HG02973 (cell line): ENCODE data around the gene PRXL2B.

ENCODE experiments used
- ATAC-seq: cut with Tn5 transposase; IDR thresholded peaks from one replicate; pipeline ENCODE4 v1.9.1; 2021; ENCODE audit warnings: moderate library complexity; ENCODE audit not compliant: unreplicated experiment

PRXL2B gene, protein sequence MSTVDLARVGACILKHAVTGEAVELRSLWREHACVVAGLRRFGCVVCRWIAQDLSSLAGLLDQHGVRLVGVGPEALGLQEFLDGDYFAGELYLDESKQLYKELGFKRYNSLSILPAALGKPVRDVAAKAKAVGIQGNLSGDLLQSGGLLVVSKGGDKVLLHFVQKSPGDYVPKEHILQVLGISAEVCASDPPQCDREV

DNA sequence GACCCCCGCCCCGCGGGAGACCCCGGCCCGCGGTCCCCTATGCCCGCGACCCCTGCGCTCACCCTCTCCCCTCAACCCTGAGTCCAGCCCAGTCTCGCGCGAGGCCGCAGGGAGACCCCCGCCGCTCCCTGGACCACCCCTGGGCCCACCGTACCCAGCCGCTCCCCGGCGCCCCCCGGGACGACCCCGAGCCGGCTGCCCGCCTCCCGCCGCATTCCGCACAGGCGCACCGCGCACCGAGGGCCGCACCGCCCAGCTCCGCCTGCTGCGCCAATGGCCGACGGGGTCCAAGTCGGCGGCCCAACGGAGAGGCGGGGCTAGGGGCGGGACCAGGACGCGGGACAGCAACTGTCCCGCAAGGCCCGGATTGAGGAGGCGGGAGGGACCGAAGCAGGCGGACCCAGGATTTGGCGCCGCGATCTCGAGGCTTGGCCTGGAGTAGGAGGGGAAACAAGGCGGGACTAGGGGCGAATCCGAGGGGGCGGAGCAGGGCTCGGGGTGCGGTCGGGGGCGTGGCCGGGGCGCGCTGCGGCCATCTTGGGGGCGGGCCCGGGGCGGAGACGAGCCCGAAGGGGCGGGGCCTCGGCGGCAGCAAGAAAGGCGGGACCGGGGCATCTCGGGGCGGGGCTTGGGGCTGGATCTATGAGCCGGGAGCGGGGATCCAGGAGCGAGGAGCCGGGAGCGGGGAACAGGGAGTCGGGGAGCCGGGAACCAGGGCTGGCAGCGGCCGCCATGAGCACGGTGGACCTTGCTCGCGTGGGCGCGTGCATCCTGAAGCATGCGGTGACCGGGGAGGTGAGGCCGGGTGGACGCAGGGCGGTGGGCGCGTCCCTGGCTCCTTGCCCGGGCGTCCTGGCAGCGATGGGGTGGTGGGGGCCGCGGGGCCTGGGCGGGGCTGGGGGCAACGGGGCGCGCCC lies at the start of gene PRXL2B:
TSS of gene PRXL2B (plus strand) at position 624 of the 917 bp plus-strand sequence. CDS start at position 733, 109 bp downstream.
- ATAC-seq, result peak; percentile 66

GRCh38 chr1:2537784-2538115 lies 48.8 kb upstream of the PRXL2B start:
- ATAC-seq, result no peak

GRCh38 chr1:2538376-2538775 lies 48.2 kb upstream of the PRXL2B start:
- ATAC-seq, result no peak

GRCh38 chr1:2538872-2539271 lies 47.7 kb upstream of the PRXL2B start:
- no peak for ATAC-seq

- no peak for ATAC-seq
These were observed 47.2 kb upstream of the PRXL2B start for GRCh38 chr1:2539312-2539907.

DNA sequence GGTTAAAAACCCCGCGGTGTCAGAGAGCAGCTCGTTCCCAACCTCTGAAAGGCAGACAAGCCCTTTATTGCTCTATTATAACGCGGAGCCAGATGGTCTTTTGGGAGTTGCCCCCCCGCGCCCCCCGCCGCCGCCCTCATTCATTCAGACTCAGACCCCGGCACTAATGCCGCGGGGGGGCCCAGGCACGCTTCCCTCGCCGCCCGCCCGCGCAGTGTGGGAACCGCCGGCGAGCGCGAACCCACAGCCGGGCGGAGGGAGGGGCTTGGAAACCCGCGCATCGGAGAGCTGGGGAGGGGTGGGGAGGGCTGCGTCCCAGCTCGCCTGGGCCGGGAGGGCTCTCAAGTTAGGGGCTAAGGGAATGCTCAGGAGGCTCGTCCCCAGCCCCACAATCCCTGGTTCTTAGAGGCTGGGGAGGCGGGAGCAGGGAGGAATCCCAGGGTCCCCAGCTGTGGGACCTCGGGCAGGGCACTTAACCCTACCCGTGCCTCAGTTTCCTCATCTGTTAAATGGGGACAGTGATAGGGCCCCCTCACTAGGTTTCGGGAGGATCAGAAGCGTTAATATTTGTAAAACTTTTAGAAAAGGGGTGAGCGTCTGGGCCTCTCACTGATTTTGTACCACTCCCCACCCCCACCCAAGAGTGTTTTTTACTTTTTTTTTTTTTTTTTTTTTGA lies 45.6 kb upstream of the PRXL2B start:
- no peak for ATAC-seq

GRCh38 chr1:2541619-2542245 lies 44.8 kb upstream of the PRXL2B start:
- ATAC-seq, result no peak

DNA sequence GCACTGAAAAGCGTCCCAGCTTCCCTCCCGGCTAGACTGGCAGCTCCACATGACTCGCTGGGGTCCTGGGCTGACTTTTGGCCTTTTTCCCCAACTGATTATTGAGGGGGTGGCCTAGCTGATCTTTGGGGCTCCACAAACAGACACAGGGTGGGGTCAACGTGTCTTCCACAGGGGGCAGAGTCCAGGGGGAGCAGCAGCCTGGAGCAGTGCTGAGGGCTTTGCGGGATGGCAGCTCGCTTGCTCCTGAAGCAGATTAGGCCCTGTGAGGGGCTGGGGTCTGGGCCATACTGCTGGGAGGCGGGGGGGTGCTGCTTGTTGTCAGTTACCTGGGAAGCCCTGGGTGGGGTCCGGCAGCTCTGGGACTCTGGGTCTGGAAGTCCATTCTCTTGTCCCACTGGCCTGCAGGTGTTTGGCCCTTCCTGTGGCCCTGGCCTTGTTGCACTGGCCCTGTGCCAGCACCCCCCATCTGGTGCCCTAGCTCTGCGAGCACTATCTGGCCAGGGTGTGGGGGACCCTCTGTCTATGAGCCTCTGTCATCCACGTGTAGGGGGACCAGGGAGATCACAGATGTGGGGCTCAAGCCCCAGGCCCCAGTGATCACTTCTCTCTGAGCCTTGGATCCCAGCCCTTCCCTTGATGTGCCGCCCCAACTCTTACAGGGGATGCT lies 44.2 kb upstream of the PRXL2B start:
- ATAC-seq, result no peak

DNA sequence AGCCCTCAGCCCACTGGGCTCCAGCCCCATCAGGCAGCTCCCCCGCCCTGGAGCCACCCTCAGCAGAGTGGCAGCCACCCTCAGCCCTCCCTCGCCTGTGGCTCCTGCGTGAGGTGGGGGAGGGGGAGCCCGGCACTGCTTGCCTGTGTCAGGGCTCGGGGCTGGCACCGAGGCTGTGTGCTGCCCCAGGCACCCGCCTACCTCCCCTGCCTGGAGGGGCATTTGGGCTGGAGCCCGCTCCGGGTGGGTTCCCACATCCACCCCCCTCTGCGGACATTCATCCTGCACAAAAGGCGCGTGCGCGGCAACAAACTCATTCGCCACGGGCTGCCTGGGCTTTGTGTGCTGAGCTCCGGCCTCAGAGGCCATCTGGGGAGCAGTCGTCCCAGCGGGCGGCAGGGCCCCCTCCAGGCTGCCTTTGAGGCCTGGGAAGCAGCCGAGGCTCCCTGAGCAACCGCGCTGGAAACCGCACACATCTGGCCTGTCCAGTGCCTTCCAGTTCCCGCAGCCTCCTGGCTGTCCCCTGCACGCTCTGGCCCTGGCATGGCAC lies 43.0 kb upstream of the PRXL2B start:
- ATAC-seq, result no peak

DNA sequence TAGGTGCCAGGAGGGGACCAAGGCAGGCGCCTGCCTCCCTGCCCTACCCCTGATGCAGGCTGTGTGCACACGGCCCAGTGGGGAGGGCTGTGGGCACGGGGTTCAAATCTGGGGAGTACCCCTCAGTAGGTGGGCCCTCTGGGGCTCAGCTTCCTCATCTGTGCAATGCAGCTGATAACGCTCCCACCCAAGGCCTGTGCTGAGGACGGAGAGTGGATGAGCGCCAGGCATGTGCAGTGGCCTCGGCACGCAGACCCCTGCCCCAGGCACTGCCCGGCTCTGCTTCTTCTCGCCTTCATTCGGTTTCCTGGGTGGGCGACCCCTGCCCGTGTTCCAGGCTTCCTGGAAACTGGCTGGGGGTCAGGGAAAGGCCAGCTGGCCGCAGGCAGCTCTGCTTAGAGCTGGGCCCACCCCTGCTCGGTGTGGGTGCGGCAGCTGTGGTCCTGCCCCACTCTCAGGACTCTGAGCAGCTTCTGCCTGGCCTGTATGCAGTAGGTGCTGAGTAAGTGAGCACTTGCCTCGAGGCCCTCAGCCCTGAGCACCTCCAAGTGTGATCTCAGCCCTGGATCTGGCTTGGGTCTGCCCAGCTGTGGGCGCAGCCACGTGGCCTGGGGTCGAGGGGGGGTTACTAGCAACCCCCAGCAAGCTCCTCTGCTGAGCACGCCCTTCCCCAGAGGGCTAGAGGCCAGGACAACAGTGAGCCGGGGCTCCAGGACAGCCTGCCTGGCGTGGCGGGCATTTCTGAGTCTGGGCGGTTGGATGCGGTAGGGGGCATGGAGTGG lies 42.3 kb upstream of the PRXL2B start:
- ATAC-seq, result no peak

- ATAC-seq, result no peak
These were observed 41.5 kb upstream of the PRXL2B start for GRCh38 chr1:2544875-2545640.

- ATAC-seq, result peak; percentile 29
These were observed 40.6 kb upstream of the PRXL2B start for GRCh38 chr1:2545754-2546514.

- peak; percentile 26 for ATAC-seq
These were observed 39.9 kb upstream of the PRXL2B start for GRCh38 chr1:2546515-2547209.

GRCh38 chr1:2547210-2548067 lies 39.1 kb upstream of the PRXL2B start:
- ATAC-seq, result no peak

GRCh38 chr1:2548068-2548589 lies 38.4 kb upstream of the PRXL2B start:
- ATAC-seq, result peak; percentile 21
